Stimulated activated CD4-positive, alpha-beta T cell treated with anti-CD3 and anti-CD28 coated beads, Interleukin-15, amount 100 ng/mL, for 48 hours (primary cell): ENCODE data around the gene RWDD2A.

Experiments used
- DNase-seq, 2 donors: peaks; one replicate each; pipeline ENCODE4 v3.0.0-alpha.2; 2020; ENCODE audit warnings: low read depth in 2 of 2

RWDD2A gene

GRCh38 chr6:83198486-83199172, 5.5 kb downstream of the RWDD2A start:
- DNase-seq = no peak

DNA sequence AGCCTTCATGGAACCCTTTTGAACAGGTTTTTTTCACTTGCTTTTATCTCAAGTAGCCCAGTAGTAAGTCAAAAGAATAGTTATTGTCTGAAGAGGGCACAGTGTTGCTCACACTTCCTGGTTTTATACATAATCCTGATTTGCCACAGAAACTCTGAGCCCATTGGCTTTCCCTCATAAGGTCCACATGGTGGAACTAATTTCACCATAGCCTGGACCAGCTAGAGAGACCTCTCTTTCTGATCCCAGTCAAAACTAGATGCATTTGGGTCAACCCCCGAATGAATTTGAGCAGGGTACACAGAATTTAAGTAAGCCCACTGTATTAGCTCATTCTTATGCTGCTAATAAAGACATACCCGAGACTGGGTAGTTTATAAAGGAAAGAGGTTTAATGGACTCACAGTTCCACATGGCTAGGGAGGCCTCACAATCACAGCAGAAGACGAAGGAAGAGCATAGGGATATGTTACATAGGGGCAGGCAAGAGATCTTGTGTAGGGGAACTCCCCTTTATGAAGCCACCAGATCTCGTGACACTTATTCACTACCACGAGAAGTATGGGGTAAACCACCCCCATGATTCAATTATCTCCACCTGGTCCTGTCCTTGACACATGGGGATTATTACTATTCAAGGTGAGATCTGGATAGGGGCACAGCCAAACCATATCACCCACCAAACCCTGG, 6.2 kb downstream of the RWDD2A start:
- DNase-seq = no peak

GRCh38 chr6:83199863-83200225, 6.7 kb downstream of the RWDD2A start:
- DNase-seq = no peak

DNA sequence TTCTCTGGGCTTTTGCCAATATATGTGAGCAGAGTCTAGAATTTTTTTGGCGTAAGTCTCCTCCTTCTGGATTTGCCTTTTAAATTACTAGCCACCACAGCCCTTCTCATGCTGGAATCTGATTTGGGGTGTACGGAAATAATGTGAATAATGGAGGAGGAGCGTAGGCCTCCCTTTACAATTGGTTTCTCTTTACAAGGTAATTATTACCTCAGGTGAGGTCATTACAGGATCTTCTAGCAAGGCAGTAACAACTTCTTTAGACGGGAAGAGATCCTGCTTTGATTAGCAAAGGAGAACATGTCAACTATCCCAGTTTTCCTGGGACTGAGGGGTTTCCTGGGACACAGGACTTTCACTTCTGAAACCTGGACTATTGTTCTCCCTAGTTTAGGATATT, 8.9 kb downstream of the RWDD2A start:
- DNase-seq = no peak

DNA sequence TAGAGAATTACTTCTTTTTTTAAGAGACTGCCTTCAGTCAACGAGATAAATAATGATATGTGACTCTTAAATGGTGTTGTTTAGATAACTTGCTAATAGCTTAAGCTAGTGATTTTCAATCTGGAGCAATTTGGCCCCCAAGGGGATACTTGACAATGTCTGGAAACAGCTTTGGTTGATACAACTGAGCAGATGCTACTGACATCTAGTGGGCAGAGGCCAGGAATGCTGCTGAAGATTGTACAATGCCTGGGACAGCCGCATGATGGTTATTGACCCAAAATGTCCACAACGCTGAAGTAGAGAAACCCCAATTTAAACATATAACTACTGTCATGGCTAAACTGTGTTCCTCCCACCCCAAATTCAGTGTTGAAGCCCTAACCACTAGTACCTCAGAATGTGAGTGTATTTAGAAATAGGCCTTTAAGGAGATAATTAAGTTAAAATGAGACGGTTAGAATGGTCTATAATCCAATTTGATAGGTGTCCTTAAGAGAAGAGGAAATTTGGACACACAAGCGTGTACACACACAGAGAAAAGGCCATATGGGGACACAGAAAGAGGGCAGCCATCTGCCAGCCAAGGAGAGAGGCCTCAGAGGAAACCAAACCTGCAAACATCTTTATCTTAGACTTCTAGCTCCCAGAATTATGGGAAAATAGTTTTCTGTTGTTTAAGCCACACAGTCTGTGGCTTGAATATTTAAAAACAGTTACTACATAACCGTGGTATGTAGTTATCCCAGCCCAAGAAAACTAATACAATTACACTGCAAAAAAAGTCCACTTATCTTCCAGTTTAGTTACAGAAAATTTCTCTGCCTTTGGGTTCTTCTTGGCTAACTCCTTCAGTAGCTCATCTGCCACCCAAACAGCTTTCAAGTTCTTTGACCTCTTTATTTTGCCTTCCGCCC, 22.2 kb downstream of the RWDD2A start:
- DNase-seq = peak; percentile 14 to 44

DNA sequence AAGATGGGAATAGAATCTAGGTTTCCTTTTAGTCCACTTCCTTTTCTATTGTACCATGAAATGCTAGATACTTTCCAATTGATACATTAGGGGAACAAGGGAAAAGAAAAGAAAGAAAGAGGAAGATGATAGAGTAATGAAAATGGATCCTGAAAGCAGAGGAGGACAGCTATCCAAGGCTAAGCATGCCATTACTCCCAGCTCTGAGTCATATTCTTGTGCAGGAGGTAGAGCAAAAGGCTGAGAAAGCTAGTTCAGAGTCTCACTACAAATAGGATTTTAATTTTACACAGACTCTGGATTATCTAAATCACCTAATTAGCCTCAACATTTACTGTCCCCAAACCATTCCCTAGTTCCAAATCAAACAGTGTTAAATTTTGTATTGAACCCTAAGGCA, 23.6 kb downstream of the RWDD2A start:
- no peak for DNase-seq

- no peak for DNase-seq
These were observed 25.5 kb downstream of the RWDD2A start for GRCh38 chr6:83218646-83219045.

- DNase-seq = no peak
These were observed 27.0 kb downstream of the RWDD2A start for GRCh38 chr6:83220121-83220520.

DNA sequence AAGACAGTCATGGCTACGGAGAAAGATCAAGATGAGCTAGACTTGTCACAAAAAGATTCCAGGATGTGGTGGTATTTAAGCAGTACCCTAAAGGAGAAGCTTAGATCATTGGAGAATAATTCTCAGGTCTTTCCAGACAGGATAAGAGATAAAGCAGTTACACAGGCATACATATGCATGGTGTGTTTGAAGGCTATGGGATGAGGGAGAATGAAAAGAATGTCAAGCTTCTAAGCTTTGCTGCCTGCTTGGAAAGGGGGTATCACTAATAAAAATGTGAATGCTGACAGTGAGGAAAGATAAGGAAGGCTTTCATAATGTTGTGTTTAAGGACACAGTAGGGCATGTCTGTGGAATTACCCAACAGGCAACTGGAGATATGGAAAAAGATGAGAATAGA, 28.1 kb downstream of the RWDD2A start:
- no peak for DNase-seq

DNA sequence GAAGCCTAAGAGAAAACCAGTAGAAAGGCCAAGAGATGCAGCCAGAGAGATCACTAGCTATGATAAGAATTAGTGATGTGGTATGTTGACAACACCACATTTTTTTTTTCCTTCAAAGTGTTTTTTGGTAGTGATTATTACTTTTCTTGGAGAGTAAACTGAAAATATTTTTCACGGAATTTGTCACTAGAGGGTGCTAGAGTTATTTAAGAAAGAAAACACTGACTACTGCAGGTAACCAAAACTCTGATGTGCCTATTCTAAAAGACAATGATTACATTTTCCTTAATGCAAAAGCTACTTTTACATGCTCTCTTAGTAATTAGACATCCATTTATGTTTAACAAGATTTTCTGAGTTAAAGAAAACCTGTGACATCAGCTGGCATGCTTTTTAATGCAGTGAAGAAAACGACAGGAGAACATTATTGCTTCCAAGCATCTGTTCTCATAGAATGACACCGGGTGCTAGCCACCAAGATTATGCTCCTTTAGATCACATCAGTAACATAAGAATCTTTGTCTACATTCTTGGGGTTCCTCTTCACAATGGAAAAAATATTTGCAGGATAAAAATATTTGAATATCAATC, 28.8 kb downstream of the RWDD2A start:
- DNase-seq = no peak

GRCh38 chr6:83226517-83226916, 33.4 kb downstream of the RWDD2A start:
- no peak for DNase-seq

- no peak for DNase-seq
These were observed 38.0 kb downstream of the RWDD2A start for GRCh38 chr6:83231146-83231545.

GRCh38 chr6:83247471-83247870, 54.3 kb downstream of the RWDD2A start:
- no peak for DNase-seq
